ENCODE results near the gene ZNF579.

ZNF579 gene

GRCh38 chr19:55567708-55568328 is 12.8 kb downstream of the ZNF579 start:
- DNase-seq, result no peak

- no peak for DNase-seq
Measured at GRCh38 chr19:55566823-55567222, 13.8 kb downstream of the ZNF579 start.

DNA sequence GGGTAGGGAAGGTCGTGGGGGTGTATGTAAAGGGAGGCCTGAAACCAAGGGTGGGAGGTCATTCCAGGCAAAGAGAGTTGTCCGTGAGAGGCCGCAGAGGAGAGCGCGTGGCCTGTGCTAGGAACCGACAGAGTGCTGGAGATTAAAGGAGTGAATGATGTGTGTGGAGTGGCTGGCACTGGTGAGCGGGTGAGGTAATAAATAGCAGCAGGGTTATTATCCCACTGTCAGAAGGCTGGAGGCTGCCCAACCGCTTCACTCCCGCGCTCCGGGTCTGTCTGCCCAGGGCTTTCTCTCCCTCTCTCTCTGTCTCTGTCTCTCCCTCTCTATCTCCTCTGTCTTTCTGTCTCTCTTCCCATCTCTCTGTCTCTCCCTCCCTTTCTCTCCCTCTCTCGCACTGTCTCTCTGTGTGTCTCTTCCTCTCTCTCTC is 17.4 kb downstream of the ZNF579 start:
- DNase-seq, result peak; percentile 30

DNA sequence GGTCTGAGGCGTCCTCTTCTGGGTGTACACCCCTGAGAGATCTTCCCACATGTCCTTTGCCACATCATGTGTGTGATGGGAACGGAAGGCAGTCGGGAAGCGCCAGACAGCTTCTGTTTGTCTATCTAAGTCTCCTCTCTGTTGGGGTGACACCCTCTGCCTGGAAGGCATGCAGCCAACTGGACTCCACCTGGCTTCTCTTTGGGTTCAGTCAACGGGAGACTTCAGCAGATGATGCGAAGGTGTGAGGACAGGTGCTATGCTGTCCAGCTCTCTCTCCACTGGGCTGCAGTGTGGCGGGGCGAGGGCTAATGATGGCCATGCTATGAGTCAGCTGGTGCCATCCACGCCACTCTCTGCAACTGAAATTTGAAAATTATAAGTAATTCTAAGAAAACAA is 21.0 kb downstream of the ZNF579 start:
- DNase-seq, result no peak

GRCh38 chr19:55554741-55555152 is 25.9 kb downstream of the ZNF579 start:
- peak; percentile 48 for DNase-seq

DNA sequence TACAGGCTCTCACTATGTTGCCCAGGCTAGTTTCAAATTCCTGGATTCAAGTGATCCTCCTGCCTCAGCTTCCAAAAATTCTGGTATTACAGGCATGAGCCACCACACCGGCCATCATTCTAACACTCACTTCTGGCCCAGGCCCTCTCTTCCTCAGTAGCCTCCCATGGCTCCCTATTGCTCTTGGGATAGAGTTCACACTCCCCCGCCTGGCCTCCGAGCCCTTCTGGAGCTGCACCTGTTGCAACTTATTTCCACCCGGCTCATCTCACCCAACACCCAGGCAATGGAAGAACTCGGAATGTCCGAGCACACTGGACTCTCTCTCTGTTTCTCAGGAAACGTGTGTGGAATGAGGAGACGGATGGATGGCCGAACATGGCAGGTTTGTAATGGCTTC is 26.3 kb downstream of the ZNF579 start:
- DNase-seq, result no peak

- no peak for DNase-seq
Measured at GRCh38 chr19:55553217-55554182, 27.1 kb downstream of the ZNF579 start.

DNA sequence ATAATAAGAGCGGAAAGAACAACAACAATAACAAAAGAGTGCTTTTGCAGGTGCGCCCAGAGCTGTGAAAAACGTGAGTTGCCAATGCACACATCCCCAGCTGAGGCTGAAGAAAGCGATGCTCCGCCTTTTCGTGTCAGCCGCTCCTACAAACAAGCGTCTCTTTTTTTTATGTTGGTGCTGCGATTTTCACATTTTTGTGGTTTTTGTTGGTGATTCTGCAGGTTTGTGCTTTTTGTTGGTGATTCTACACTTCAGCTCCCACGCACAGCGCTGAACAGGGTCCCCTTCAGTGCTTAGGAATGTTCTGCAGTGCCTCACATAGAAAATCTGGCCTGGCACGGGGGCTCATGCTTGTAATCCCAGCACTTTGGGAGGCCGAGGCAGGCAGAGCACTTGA is 28.0 kb downstream of the ZNF579 start:
- DNase-seq, result no peak

GRCh38 chr19:55552206-55552605 is 28.4 kb downstream of the ZNF579 start:
- DNase-seq, result no peak

GRCh38 chr19:55550321-55550650 is 30.4 kb downstream of the ZNF579 start:
- no peak for DNase-seq

- no peak for DNase-seq
Measured at GRCh38 chr19:55549500-55550320, 30.9 kb downstream of the ZNF579 start.

- no peak for DNase-seq
Measured at GRCh38 chr19:55546822-55547614, 33.6 kb downstream of the ZNF579 start.

- no peak for DNase-seq
Measured at GRCh38 chr19:55546011-55546410, 34.6 kb downstream of the ZNF579 start.

DNA sequence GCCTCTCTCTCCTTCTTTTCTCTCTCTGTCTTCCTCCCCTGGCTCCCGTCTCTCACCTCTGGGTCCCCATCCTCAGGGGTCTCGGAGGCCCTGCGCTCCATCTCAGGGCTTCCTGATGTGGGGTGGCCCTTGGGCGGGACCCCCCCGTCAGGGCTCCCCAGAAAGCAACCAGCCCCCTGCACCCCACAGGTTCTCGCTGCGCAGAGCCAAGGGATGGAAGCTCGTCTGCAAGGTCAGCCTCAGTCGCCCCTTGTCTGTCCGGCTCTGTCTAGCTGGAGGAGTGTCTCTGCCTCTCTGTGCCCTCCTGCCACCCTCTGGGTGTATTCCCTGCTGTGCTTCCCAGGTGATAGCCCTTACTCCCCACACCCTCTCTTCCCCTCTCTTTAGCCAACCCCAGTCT is 35.2 kb downstream of the ZNF579 start, which contains the start of gene SBK3:
TSS of gene SBK3 (minus strand) at position 101 of the 400 bp plus-strand sequence. CDS start at position 101, 0 bp downstream.
- DNase-seq, result no peak

GRCh38 chr19:55544776-55545439 is 35.7 kb downstream of the ZNF579 start:
- no peak for DNase-seq

- no peak for DNase-seq
Measured at GRCh38 chr19:55544014-55544413, 36.6 kb downstream of the ZNF579 start.

GRCh38 chr19:55543567-55543966 is 37.1 kb downstream of the ZNF579 start:
- no peak for DNase-seq

DNA sequence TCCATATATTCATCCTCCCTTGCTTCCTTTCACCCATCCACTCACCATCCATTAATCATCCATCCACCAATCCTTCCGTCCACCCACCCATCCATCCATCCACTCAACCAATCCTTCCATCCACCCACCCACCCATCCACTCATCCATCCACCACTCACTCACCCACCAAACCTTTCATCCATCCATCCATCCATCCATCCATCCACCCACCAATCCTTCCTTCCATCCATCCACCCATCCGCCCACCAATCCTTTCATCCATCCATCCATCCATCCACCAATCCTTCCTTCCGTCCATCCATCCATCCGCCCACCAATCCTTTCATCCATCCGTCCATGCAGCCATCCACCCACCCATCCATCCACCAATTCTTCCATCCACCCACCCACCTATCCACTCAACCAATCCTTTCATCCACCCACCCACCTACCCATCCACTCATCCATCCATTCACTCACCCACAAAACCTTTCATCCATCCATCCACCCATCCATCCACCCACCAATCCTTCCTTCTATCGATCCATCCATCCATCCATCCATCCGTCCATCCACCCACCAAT is 38.3 kb downstream of the ZNF579 start:
- DNase-seq, result no peak

GRCh38 chr19:55541091-55541490 is 39.6 kb downstream of the ZNF579 start:
- no peak for DNase-seq

DNA sequence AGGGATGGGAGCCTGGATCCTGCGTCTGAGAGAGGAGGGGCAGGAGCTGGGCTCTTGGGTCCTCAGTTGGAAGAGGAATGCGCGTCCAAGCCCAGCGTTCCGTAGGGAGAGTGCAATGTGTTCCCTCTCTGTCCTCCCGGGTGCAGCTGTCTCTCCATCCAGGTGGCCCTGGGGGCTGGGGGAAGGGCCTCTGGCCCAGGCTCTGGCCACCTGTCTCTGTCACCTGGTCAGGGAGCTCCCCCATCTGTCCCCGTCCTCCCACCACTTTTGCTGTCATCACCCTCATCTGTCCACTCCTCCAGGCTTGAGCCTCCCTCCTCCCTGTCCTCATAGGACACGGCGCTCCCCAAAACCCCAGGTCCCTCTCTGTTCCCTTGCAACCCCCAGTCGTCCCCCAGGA is 40.0 kb downstream of the ZNF579 start:
- peak; percentile 22 for DNase-seq

Data from NCI-H774 (cell line).